Vagina (tissue), 2 donors: ENCODE measurements around the gene BEX3. TPM values are rescaled to one million over a fixed set of nuclear protein-coding genes. Genes with fewer than 3 reads are reported as not detected.

Source experiments
- DNase-seq, 2 donors: peaks; one replicate each; pipeline ENCODE4 v3.0.0-alpha.2; 2017; ENCODE audit errors: extremely low spot score in 2 of 2
- H3K27ac ChIP-seq: fragments of 200-600 bp; sonication (generic); one replicate; pipeline ENCODE4 v1.5.1; 2019
- H3K27me3 ChIP-seq: fragments of 200-600 bp; sonication (generic); one replicate; pipeline ENCODE4 v1.5.1; 2019
- H3K36me3 ChIP-seq, 2 donors: fragments of 200-600 bp; sonication (generic); one replicate each; pipeline ENCODE4 v1.5.1; 2017 to 2019
- H3K4me1 ChIP-seq: fragments of 200-600 bp; sonication (generic); one replicate; pipeline ENCODE4 v1.5.1; 2019
- H3K4me3 ChIP-seq, 2 donors: fragments of 200-600 bp; sonication (generic); 1 replicate in 1 of 2; 2 replicates in 1 of 2; pipeline ENCODE4 v1.5.1; 2016 to 2019
- H3K9me3 ChIP-seq: fragments of 200-600 bp; sonication (generic); one replicate; pipeline ENCODE4 v1.5.1; 2019
- POLR2A ChIP-seq, 2 donors: fragments of 450-650 bp; IDR thresholded peaks; one replicate each; pipeline ENCODE4 v1.6.1; 2017; ENCODE audit warnings: antibody characterized with exemption in 2 of 2, mild to moderate bottlenecking in 2 of 2, moderate library complexity in 2 of 2
- POLR2AphosphoS5 ChIP-seq, 2 donors: sonication (generic); formaldehyde crosslinking; IDR thresholded peaks; one replicate each; pipeline ENCODE4 v1.9.0; 2017; ENCODE audit warnings: antibody characterized with exemption in 2 of 2, mild to moderate bottlenecking in 2 of 2, low read depth in 1 of 2; ENCODE audit not compliant: insufficient read depth in 1 of 2
- intact Hi-C: fragments of 100-400 bp; cut with DNase I; formaldehyde crosslinking; loops from one replicate; pipeline ENCODE4 v1.15.1; 2023
- total RNA-seq: library from RNA; depleted of rRNA; stranded (reverse); fragments of >200 nt; gene quantifications from one replicate; pipeline ENCODE4 v1.2.3, GENCODE V29; 2016
- TF ChIP-seq, protein P1 (sequence below), 3 experiments: fragments of 450-650 bp in 2 of 3; fragments of 200-600 bp in 1 of 3; sonication (generic) in 1 of 3; IDR thresholded peaks; one replicate each; pipeline ENCODE4 v1.5.1; 2017 to 2019; ENCODE audit warnings: antibody characterized with exemption in 3 of 3, mild to moderate bottlenecking in 2 of 3, moderate library complexity in 2 of 3

The BEX3 gene
- 77.8 TPM for total RNA-seq

DNA sequence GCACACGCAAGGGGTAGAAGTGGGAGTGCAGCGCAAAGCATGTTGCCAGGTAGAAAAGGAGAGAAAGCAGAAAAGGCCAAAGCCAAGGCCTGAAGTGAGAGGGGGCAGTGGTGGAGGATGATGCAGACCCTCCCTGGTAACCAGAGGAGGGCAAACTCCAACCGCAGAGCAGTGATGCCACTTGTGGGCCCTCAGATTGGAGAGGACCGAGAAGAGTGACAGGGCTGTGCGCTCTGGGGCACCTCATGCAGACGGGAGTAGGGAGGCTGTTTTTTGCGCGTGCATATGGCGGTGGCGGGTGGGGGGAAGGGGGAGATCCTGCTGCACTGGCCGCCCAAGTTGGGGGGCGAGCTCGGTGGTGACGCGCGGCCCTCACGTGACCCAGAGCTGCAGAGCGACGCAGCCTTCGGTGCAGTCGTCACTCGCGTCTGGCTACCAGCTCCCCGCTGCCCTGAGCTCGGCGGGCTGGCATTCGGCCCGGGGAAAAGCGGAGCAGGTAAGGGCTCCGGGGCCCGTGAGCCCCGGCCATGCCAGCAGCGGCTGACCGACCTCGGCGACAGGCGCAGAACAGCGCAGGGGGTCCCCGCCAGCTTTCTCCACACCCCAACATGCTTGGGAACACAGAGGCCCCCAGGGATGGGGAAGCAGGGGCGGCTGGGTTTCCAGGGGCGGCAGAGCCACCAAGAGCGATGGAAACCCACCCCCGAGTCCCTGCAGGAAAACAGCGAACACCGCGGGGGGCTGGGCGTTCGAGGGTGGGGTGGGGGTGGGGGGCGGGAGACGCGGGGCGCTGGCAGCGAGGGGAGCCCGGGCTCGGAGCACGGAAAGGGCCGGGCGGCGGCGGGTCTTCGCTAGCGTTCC, at the start of gene BEX3:
TSS of gene BEX3 (plus strand) at position 421 of the 861 bp plus-strand sequence. CDS start 984 bp downstream, outside the sequence.
- intact Hi-C loops = no loop called here
- Histone ChIP-seq H3K27me3 (no peaks in the 10 kb centered on the region), H3K27ac (peak within 1 kb of the TSS; percentile 88), H3K9me3 (no peaks in the 10 kb centered on the region), H3K4me1 (no peaks in the 10 kb centered on the region), H3K36me3 (no peaks in the 10 kb centered on the region), H3K4me3 (peak within 1 kb of the TSS; percentile 59 to 68)
- TF ChIP-seq POLR2A (IDR thresholded peaks at IDR 0.05) (peak in 1 of 2 donors; percentile 39), POLR2AphosphoS5 (IDR thresholded peaks at IDR 0.05; ENCODE audit: insufficient read depth in 1 of 2, low read depth in 1 of 2) (peak in 1 of 2 donors; percentile 75)
- TF ChIP-seq, protein P1, sequence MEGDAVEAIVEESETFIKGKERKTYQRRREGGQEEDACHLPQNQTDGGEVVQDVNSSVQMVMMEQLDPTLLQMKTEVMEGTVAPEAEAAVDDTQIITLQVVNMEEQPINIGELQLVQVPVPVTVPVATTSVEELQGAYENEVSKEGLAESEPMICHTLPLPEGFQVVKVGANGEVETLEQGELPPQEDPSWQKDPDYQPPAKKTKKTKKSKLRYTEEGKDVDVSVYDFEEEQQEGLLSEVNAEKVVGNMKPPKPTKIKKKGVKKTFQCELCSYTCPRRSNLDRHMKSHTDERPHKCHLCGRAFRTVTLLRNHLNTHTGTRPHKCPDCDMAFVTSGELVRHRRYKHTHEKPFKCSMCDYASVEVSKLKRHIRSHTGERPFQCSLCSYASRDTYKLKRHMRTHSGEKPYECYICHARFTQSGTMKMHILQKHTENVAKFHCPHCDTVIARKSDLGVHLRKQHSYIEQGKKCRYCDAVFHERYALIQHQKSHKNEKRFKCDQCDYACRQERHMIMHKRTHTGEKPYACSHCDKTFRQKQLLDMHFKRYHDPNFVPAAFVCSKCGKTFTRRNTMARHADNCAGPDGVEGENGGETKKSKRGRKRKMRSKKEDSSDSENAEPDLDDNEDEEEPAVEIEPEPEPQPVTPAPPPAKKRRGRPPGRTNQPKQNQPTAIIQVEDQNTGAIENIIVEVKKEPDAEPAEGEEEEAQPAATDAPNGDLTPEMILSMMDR (IDR thresholded peaks at IDR 0.05) = no peak
- DNase-seq = no peak

GRCh38 chrX:103329991-103330390, 46.3 kb upstream of the BEX3 start, which contains the start of gene TCEAL7:
TSS of gene TCEAL7 (plus strand) at chrX:103330239. CDS start at chrX:103331404, 1,165 bp downstream.
- TF ChIP-seq POLR2A (IDR thresholded peaks at IDR 0.05) (peak in 1 of 2 donors; percentile 30), POLR2AphosphoS5 (IDR thresholded peaks at IDR 0.05; ENCODE audit: insufficient read depth in 1 of 2, low read depth in 1 of 2) (peak; percentile 47 to 48)
- TF ChIP-seq, protein P1 (IDR thresholded peaks at IDR 0.05) = no peak
- no peaks in the 10 kb centered on the region for H3K36me3 ChIP-seq
- DNase-seq = no peak
- H3K9me3 ChIP-seq = no peaks in the 10 kb centered on the region
- H3K27ac ChIP-seq = peak within 1 kb of the TSS; percentile 74
- intact Hi-C loops = no loop called here
- no peaks in the 10 kb centered on the region for H3K4me1 ChIP-seq
- no peaks in the 10 kb centered on the region for H3K27me3 ChIP-seq
- peak within 1 kb of the TSS; percentile 32 to 35 for H3K4me3 ChIP-seq

DNA sequence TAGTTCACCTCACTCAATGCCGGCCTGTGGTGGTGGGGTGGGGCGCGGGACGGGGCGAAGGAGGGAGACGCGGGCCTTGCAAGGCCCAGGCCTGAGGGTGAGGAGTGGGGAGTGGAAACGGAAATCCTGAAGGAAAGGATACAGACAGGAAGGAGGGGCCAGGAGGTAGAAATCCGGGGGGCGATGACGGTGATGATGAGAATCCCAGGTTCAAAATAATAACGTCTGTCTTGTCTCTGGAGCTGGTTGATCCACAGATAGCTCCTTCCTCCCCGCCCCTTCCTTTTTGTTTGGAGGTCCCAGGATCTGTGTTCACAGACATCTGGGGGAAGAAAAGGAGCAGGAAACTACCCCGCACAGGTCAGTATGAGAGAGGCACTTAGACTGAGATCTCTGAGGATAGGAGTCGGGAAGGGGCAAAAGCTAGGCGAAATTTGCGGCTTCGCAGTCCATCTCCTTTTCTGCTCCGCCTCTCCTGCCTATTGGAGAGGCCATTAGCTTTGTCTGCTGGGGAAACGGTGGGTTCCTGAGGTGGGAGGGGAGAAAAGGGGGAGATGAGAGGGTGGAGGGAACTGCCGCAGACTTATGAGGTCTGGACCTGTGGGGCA, 45.6 kb upstream of the BEX3 start:
- H3K4me3 ChIP-seq = peak overlapping the region; percentile 32 to 35
- H3K4me1 ChIP-seq = no peaks in the 10 kb centered on the region
- no peak for TF ChIP-seq POLR2A (IDR thresholded peaks at IDR 0.05)
- TF ChIP-seq POLR2AphosphoS5 (IDR thresholded peaks at IDR 0.05; ENCODE audit: insufficient read depth in 1 of 2, low read depth in 1 of 2) = no peak
- TF ChIP-seq, protein P1 (IDR thresholded peaks at IDR 0.05) = no peak
- H3K9me3 ChIP-seq = no peaks in the 10 kb centered on the region
- no peak for DNase-seq
- H3K27ac ChIP-seq = peak overlapping the region; percentile 74
- H3K36me3 ChIP-seq = no peaks in the 10 kb centered on the region
- H3K27me3 ChIP-seq = no peaks in the 10 kb centered on the region
- intact Hi-C loops = no loop called here

DNA sequence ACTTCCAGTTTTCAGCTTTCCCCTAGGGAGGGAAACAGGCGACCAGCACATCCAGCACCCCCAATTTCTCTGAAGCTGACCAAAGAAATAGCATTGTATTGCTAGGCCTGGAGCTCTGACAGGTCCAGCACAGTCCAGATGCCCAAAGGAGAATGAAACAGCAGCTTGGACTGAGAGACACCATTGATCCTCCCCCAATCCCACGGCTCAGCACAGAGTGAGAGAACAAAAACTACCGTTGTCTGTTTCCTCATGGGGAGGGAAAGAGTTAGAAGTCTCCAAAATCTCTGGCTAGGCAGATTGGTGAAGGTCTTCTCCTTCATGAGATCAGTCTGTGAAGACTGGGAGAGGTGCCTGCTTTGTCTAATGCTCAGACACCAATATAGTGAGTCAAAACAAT, 37.7 kb upstream of the BEX3 start:
- H3K27ac ChIP-seq = no peak overlapping the region
- TF ChIP-seq, protein P1 (IDR thresholded peaks at IDR 0.05) = no peak
- TF ChIP-seq POLR2AphosphoS5 (IDR thresholded peaks at IDR 0.05; ENCODE audit: insufficient read depth in 1 of 2, low read depth in 1 of 2) = no peak
- no peak for TF ChIP-seq POLR2A (IDR thresholded peaks at IDR 0.05)
- no peaks in the 10 kb centered on the region for H3K9me3 ChIP-seq
- no peaks in the 10 kb centered on the region for H3K36me3 ChIP-seq
- DNase-seq = no peak
- no peak overlapping the region for H3K4me3 ChIP-seq
- H3K4me1 ChIP-seq = no peaks in the 10 kb centered on the region
- no peaks in the 10 kb centered on the region for H3K27me3 ChIP-seq
- intact Hi-C loops = no loop called here
